GM10266 (cell line): Measurements from ENCODE around the gene ANXA4.

Experiments used
- DNase-seq: peaks from one replicate; pipeline ENCODE4 v3.0.0; 2012; ENCODE audit errors: extremely low spot score
- TF ChIP-seq, protein P1 (sequence below): IDR thresholded peaks from 2 replicates; pipeline ENCODE4 v1.5.1; 2012; ENCODE audit warnings: mild to moderate bottlenecking, low read depth; ENCODE audit not compliant: control insufficient read depth, insufficient read depth; ENCODE audit errors: missing control alignments

The ANXA4 gene

DNA sequence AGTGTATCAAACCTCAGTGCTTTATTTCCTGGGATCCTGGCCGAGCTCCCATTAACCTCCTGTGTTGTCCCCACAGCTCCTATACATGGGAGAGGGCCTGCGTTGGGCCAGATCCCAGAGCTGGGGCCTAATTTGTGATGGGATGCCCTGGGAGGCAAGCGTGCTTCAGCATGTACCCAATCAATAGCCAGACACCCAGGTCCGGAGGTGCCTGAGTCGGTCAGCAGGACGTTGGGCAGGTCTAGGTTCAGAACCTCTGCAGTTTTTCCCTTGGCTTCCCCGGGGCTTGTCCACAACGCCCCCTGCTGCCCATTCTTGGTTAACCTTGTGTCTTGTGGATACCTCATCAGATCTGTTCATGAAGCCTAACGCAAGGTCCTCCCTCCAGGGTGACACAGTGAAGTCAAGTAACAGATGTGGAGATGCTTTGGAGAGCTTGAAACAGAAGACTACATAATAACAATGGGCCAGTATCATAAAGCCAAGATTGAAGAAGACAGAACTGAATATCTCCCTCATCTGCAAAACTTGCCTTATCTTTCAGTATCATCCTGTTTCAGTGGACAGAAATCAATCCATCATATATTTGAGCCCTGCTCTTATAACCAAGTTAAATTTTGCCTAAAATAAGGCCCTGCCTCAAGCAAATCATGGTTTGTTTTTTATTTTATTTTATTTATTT lies 27.3 kb upstream of the ANXA4 start:
- peak; percentile 64 for DNase-seq

GRCh38 chr2:69715964-69716363 lies 26.0 kb upstream of the ANXA4 start:
- DNase-seq = no peak
- TF ChIP-seq, protein P1, sequence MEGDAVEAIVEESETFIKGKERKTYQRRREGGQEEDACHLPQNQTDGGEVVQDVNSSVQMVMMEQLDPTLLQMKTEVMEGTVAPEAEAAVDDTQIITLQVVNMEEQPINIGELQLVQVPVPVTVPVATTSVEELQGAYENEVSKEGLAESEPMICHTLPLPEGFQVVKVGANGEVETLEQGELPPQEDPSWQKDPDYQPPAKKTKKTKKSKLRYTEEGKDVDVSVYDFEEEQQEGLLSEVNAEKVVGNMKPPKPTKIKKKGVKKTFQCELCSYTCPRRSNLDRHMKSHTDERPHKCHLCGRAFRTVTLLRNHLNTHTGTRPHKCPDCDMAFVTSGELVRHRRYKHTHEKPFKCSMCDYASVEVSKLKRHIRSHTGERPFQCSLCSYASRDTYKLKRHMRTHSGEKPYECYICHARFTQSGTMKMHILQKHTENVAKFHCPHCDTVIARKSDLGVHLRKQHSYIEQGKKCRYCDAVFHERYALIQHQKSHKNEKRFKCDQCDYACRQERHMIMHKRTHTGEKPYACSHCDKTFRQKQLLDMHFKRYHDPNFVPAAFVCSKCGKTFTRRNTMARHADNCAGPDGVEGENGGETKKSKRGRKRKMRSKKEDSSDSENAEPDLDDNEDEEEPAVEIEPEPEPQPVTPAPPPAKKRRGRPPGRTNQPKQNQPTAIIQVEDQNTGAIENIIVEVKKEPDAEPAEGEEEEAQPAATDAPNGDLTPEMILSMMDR = no peak

More for the DNA sequence above, 27.3 kb upstream of the ANXA4 start:
- TF ChIP-seq, protein P1 = peak; percentile 79

DNA sequence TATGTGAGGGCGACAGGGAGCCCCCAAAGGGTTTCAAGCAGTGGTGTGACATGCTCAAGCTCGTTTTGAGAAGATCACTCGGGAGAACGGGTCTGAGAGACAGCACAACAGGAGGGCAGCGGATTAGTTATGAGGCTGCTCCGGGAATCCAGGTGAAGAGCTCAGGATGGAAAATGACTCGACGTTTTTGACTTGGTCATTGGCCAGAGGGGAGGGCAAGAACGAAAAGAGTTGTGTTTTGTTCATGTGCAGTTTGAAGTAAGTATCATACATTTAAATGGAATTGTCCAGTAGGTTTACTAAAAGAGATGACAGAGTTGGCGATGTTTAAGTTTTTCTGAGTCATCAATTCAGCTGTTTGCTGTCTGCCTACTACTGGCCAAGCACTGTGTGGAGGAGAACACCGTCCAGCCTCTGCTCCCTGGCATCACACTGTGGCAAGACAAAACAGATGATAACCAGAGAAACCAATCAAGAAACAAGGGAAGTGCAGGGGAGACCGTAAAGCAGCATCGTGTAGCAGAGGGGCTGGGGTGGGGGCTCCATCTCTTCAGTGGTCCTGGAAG lies 25.3 kb upstream of the ANXA4 start:
- TF ChIP-seq, protein P1 = no peak
- DNase-seq = no peak

DNA sequence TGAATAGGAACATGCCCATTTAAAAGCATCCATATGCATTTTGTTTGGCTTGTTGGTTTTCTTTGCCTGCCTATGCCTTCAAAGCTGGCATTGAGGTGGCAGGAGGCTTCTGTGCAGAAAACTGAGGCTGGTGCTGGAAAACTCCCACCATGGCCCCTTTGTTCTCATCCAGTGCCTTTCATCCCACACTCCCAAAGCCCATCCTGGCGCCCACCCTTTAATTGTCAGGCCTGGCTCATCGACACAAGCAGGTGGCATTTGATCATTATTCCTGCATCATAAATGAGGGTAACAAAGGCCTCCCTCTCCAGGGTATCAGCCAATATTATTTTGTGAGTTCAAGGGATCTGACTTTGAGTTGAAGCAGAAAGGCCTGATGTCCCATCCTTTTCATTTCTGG lies 24.7 kb upstream of the ANXA4 start:
- TF ChIP-seq, protein P1 = no peak
- no peak for DNase-seq

DNA sequence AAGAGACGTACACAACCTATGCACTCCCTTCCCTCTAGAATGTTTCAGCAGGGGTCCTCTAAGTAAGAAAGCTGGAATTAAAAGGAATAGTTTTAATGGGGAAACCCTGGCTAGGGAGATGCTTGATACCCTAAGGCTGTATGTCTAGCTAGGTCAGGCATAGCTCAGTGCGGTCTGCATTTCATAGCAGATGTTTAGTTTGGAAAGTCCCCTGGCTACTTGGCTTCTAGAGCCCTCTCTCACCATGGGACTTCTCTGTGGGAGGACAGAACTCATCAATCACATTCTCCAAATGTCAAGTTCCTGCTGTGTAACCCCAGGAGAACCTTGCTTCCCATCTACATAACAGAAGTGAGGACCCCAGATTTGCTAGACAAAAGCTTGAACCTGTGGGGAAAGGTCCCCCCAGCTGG lies 24.1 kb upstream of the ANXA4 start:
- TF ChIP-seq, protein P1 = no peak
- DNase-seq = no peak

DNA sequence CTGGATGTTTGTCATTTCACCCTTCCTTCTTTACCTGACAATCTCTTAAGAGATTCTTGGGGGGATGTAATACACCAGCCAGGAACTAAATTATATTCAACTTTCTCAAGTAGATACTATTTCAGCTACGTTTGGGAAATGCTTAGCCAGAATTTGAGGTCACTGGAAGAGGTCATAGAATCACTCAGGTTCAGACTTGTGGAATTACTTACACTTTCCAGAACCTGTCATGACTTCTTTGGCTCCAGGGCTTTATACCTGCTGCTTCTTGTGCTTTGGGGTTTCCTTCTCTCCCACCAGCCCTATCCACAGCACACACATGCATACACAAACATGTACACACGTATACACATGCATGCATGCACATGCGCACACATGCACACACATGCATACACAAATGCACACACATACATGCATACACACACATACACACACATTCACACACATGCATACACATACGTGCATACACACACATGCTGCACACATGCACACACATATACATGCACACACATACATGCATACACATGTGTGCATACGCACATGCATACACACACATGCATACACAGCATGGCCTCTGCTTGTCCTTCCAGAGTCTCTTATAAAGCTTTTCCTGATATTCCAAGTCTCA lies 23.5 kb upstream of the ANXA4 start:
- no peak for DNase-seq

More for the DNA sequence above, 23.5 kb upstream of the ANXA4 start:
- TF ChIP-seq, protein P1 = no peak
